Measurements from ENCODE around the gene FASLG. TPM values are rescaled to one million over a fixed set of nuclear protein-coding genes. Genes with fewer than 3 reads are reported as not detected.
A peak's percentile ranks its signal among the peaks of the same experiment; 100 is the strongest.

The FASLG gene, protein sequence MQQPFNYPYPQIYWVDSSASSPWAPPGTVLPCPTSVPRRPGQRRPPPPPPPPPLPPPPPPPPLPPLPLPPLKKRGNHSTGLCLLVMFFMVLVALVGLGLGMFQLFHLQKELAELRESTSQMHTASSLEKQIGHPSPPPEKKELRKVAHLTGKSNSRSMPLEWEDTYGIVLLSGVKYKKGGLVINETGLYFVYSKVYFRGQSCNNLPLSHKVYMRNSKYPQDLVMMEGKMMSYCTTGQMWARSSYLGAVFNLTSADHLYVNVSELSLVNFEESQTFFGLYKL
- total RNA-seq: under 1 TPM in 4 of 6 donors, not detected in 2; 0.46 to 0.91 (median 0.52) TPM

DNA sequence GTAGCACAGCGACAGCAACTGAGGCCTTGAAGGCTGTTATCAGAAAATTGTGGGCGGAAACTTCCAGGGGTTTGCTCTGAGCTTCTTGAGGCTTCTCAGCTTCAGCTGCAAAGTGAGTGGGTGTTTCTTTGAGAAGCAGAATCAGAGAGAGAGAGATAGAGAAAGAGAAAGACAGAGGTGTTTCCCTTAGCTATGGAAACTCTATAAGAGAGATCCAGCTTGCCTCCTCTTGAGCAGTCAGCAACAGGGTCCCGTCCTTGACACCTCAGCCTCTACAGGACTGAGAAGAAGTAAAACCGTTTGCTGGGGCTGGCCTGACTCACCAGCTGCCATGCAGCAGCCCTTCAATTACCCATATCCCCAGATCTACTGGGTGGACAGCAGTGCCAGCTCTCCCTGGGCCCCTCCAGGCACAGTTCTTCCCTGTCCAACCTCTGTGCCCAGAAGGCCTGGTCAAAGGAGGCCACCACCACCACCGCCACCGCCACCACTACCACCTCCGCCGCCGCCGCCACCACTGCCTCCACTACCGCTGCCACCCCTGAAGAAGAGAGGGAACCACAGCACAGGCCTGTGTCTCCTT is at the start of gene FASLG:
FASLG (plus strand) TSS at position 233 of the 583 bp plus-strand sequence; CDS start at position 332, 99 bp downstream.
- peaks cover 0 to 4% (median 0%) of the 10 kb centered on the region in 4 donors for H3K4me1 ChIP-seq
- H3K4me3 ChIP-seq: peak within 1 kb of the TSS in 2 of 4 donors; percentile 27 to 29
- ATAC-seq (ENCODE audit: low FRiP score in 2 of 2) (peak in 1 of 2 donors; percentile 8), DNase-seq (peak in 1 of 2 donors; percentile 81)
- peak in 1 of 4 donors; percentile 13 for TF ChIP-seq POLR2A (IDR thresholded peaks at IDR 0.05)
- TF ChIP-seq EP300 (IDR thresholded peaks at IDR 0.05): no peak
- peak within 1 kb of the TSS in 2 of 4 donors; percentile 52 to 61 for H3K27ac ChIP-seq
- 88 to 91% methylated on average over 11 of the region's 11 CpGs for WGBS, 2 donors
- H3K27me3 ChIP-seq: no peaks in the 10 kb centered on the region
- H3K36me3 ChIP-seq: no peaks in the 10 kb centered on the region
- no peaks in the 10 kb centered on the region for H3K9me3 ChIP-seq

DNA sequence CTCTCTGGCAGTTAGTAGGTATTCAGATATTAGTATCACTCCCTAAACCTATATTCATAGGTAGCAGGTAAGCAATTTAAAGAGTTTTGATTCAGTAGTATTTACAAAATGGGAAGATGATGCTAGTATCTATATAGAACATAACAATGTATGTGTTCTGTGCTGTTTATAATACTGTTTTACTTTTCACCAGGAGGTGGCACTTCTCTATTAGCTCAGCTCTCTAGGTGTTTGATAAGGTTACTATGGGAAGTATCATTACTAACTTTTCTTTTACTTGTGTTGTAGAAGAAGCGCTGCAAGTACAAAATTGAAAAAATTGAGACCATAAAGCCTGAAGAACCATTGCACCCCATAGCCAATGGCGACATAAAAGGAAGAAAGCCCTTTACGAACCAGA is 49.4 kb upstream of the FASLG start:
- no peaks in the 10 kb centered on the region for H3K9me3 ChIP-seq
- no peak for TF ChIP-seq POLR2A (IDR thresholded peaks at IDR 0.05)
- TF ChIP-seq, protein P1, sequence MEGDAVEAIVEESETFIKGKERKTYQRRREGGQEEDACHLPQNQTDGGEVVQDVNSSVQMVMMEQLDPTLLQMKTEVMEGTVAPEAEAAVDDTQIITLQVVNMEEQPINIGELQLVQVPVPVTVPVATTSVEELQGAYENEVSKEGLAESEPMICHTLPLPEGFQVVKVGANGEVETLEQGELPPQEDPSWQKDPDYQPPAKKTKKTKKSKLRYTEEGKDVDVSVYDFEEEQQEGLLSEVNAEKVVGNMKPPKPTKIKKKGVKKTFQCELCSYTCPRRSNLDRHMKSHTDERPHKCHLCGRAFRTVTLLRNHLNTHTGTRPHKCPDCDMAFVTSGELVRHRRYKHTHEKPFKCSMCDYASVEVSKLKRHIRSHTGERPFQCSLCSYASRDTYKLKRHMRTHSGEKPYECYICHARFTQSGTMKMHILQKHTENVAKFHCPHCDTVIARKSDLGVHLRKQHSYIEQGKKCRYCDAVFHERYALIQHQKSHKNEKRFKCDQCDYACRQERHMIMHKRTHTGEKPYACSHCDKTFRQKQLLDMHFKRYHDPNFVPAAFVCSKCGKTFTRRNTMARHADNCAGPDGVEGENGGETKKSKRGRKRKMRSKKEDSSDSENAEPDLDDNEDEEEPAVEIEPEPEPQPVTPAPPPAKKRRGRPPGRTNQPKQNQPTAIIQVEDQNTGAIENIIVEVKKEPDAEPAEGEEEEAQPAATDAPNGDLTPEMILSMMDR (IDR thresholded peaks at IDR 0.05): peak in 2 of 6 experiments; percentile 11 to 28
- no peak overlapping the region for H3K4me3 ChIP-seq
- H3K4me1 ChIP-seq: no peaks in the 10 kb centered on the region
- H3K27ac ChIP-seq: no peak overlapping the region
- no peak for DNase-seq
- WGBS, 2 donors: 91 to 94% methylated on average over 3 of the region's 3 CpGs
- no peaks in the 10 kb centered on the region for H3K27me3 ChIP-seq
- peaks cover 0 to 33% (median 13%) of the 10 kb centered on the region in 4 donors for H3K36me3 ChIP-seq
- no peak for ATAC-seq (ENCODE audit: low FRiP score in 2 of 2)

DNA sequence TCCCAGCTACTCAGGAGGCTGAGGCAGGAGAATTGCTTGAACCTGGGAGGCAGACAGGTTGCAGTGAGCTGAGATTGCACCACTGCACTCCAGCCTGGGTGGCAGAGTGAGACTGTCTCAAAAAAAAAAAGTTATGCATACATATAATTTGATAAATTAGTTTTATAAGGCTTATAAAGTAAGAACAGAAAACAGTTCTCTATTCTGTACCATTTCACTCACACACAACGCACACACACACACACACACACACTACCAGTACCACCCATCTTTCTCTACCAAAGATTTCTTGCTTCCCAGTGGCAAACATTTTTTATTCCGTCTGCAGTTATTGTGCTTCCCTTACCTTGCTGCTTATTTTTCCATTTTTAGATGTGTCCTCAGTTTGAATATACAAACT is 46.4 kb upstream of the FASLG start:
- Histone ChIP-seq H3K27ac (no peak overlapping the region), H3K9me3 (peaks cover 0 to 5% (median 0%) of the 10 kb centered on the region in 4 donors)
- WGBS, 2 donors: 78 to 94% methylated on average over 2 of the region's 2 CpGs

DNA sequence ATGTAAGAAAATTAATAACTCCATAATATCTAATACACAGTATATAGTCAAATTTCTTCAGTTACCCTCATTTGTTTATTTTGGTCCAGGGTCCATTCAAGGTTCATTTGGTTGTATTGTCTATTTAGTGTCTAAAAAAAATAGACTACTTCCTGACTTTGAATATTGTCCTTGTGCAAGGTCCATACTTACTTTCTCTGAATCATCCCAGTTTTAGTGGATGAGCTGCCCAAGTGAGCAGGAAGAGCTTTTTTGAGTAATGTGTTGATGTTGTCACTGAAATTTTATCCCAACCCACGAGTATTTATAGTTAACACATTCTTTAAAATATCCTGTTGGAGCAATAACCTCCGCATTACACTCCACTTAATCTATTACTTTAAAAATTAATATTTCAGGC is 45.6 kb upstream of the FASLG start:
- H3K9me3 ChIP-seq: peaks cover 0 to 5% (median 0%) of the 10 kb centered on the region in 4 donors
- 84 to 89% methylated on average over 2 of the region's 2 CpGs for WGBS, 2 donors
- H3K27ac ChIP-seq: no peak overlapping the region
- DNase-seq (no peak), ATAC-seq (ENCODE audit: low FRiP score in 2 of 2) (no peak)
- H3K4me3 ChIP-seq: no peak overlapping the region
- H3K36me3 ChIP-seq: peaks cover 0 to 28% (median 13%) of the 10 kb centered on the region in 4 donors
- no peaks in the 10 kb centered on the region for H3K4me1 ChIP-seq
- TF ChIP-seq POLR2AphosphoS5 (IDR thresholded peaks at IDR 0.05) (no peak), EP300 (IDR thresholded peaks at IDR 0.05) (no peak), POLR2A (IDR thresholded peaks at IDR 0.05) (no peak)
- TF ChIP-seq, protein P1 (IDR thresholded peaks at IDR 0.05): no peak
- no peaks in the 10 kb centered on the region for H3K27me3 ChIP-seq

More for the DNA sequence above, 46.4 kb upstream of the FASLG start:
- H3K36me3 ChIP-seq: peaks cover 0 to 29% (median 13%) of the 10 kb centered on the region in 4 donors
- no peaks in the 10 kb centered on the region for H3K27me3 ChIP-seq
- DNase-seq: no peak
- ATAC-seq (ENCODE audit: low FRiP score in 2 of 2): no peak
- H3K4me3 ChIP-seq: no peak overlapping the region
- no peaks in the 10 kb centered on the region for H3K4me1 ChIP-seq
- TF ChIP-seq, protein P1 (IDR thresholded peaks at IDR 0.05): no peak
- TF ChIP-seq EP300 (IDR thresholded peaks at IDR 0.05) (no peak), POLR2AphosphoS5 (IDR thresholded peaks at IDR 0.05) (no peak), POLR2A (IDR thresholded peaks at IDR 0.05) (no peak)

DNA sequence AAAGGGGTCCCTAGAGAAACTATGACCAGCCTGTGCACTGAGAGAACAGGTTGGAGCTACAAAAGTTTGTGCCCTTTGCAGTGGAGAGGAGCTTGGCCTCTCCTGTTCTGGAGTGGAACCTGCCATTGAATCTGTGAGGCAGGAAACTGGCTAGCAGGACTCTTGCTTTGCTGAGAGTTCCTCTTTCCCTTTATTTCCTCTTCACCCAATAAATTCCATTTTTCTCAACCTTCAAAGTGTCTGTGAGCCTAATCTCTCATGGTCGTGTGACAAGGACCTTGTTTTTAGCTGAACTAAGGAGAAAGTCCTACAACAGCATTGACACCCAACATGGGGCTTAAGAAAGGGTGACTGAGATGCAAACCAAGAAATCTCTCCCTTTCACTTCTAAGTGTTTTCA is 42.7 kb upstream of the FASLG start:
- Histone ChIP-seq H3K27ac (no peak overlapping the region), H3K4me1 (no peaks in the 10 kb centered on the region), H3K4me3 (no peak overlapping the region), H3K9me3 (peaks cover 7 to 19% (median 8%) of the 10 kb centered on the region in 4 donors), H3K27me3 (no peaks in the 10 kb centered on the region), H3K36me3 (no peaks in the 10 kb centered on the region)
- TF ChIP-seq, protein P1 (IDR thresholded peaks at IDR 0.05): no peak
- TF ChIP-seq POLR2AphosphoS5 (IDR thresholded peaks at IDR 0.05) (no peak), EP300 (IDR thresholded peaks at IDR 0.05) (no peak), POLR2A (IDR thresholded peaks at IDR 0.05) (no peak)
- ATAC-seq (ENCODE audit: low FRiP score in 2 of 2) (no peak), DNase-seq (no peak)
- WGBS, 2 donors: 42 to 82% methylated on average over 1 of the region's 1 CpG
